Breast epithelium (tissue), 4 donors: ENCODE measurements around the gene FGGY. TPM values are rescaled to one million over a fixed set of nuclear protein-coding genes. Genes with fewer than 3 reads are reported as not detected.

Source experiments
- DNase-seq, 2 donors: peaks; one replicate each; pipeline ENCODE4 v3.0.0-alpha.2; 2019; ENCODE audit warnings: low spot score in 2 of 2
- H3K27ac ChIP-seq, 2 donors: fragments of 200-600 bp; sonication (generic) in 1 of 2; one replicate each; pipeline ENCODE4 v1.5.1; 2016 to 2019; ENCODE audit warnings: mild to moderate bottlenecking in 1 of 2
- H3K27me3 ChIP-seq, 2 donors: fragments of 200-600 bp; sonication (generic) in 1 of 2; one replicate each; pipeline versions ENCODE4 v1.5.1 to v1.6.0; 2017 to 2019; ENCODE audit warnings: control low read depth in 1 of 2, mild to moderate bottlenecking in 1 of 2
- H3K36me3 ChIP-seq: fragments of 200-600 bp; one replicate; pipeline ENCODE4 v1.5.1; 2019
- H3K4me1 ChIP-seq, 2 donors: fragments of 200-600 bp; sonication (generic); one replicate each; pipeline ENCODE4 v1.5.1; 2016 to 2019; ENCODE audit warnings: control low read depth in 1 of 2
- H3K4me3 ChIP-seq, 3 donors: fragments of 200-600 bp; sonication (generic); 1 replicate in 2 of 3; 2 replicates in 1 of 3; pipeline ENCODE4 v1.5.1; 2016 to 2019; ENCODE audit warnings: mild to moderate bottlenecking in 3 of 3, moderate library complexity in 2 of 3
- H3K9me3 ChIP-seq, 2 donors: fragments of 200-600 bp; sonication (generic) in 1 of 2; one replicate each; pipeline ENCODE4 v1.5.1; 2016 to 2019; ENCODE audit warnings: control low read depth in 1 of 2
- POLR2A ChIP-seq: fragments of 450-650 bp; IDR thresholded peaks from one replicate; pipeline ENCODE4 v1.6.1; 2016; ENCODE audit warnings: antibody characterized with exemption, mild to moderate bottlenecking, moderate library complexity
- POLR2AphosphoS5 ChIP-seq, 3 donors: sonication (generic); formaldehyde crosslinking; IDR thresholded peaks; one replicate each; pipeline ENCODE4 v1.6.1; 2017; ENCODE audit warnings: antibody characterized with exemption in 3 of 3
- intact Hi-C: fragments of 100-400 bp; cut with DNase I; formaldehyde crosslinking; loops from one replicate; pipeline ENCODE4 v1.15.1; 2023; ENCODE audit warnings: low total_unique reads
- total RNA-seq, 3 donors: library from RNA; depleted of rRNA; stranded (reverse); fragments of >200 nt; gene quantifications; one replicate each; pipeline ENCODE4 v1.1.0, GENCODE V29; 2016
- TF ChIP-seq, protein P1 (sequence below), 3 donors: fragments of 450-650 bp; IDR thresholded peaks; one replicate each; pipeline ENCODE4 v1.5.1; 2016 to 2017; ENCODE audit warnings: antibody characterized with exemption in 3 of 3, mild to moderate bottlenecking in 3 of 3, moderate library complexity in 3 of 3

The FGGY gene
- total RNA-seq, 3 donors from 2014 or later = 16.2 to 50.3 (median 29.2) TPM

GRCh38 chr1:59473831-59474230 lies 176.9 kb downstream of the FGGY start:
- H3K9me3 ChIP-seq = no peaks in the 10 kb centered on the region
- no peaks in the 10 kb centered on the region for H3K27me3 ChIP-seq
- H3K36me3 ChIP-seq = no peaks in the 10 kb centered on the region
- intact Hi-C loops = no loop called here
- H3K4me3 ChIP-seq = no peak overlapping the region
- H3K27ac ChIP-seq = no peak overlapping the region
- no peak for DNase-seq
- TF ChIP-seq POLR2A (no peak), POLR2AphosphoS5 (IDR thresholded peaks at IDR 0.05) (no peak)
- TF ChIP-seq, protein P1, sequence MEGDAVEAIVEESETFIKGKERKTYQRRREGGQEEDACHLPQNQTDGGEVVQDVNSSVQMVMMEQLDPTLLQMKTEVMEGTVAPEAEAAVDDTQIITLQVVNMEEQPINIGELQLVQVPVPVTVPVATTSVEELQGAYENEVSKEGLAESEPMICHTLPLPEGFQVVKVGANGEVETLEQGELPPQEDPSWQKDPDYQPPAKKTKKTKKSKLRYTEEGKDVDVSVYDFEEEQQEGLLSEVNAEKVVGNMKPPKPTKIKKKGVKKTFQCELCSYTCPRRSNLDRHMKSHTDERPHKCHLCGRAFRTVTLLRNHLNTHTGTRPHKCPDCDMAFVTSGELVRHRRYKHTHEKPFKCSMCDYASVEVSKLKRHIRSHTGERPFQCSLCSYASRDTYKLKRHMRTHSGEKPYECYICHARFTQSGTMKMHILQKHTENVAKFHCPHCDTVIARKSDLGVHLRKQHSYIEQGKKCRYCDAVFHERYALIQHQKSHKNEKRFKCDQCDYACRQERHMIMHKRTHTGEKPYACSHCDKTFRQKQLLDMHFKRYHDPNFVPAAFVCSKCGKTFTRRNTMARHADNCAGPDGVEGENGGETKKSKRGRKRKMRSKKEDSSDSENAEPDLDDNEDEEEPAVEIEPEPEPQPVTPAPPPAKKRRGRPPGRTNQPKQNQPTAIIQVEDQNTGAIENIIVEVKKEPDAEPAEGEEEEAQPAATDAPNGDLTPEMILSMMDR (IDR thresholded peaks at IDR 0.05) = no peak
- no peaks in the 10 kb centered on the region for H3K4me1 ChIP-seq

- Histone ChIP-seq H3K4me3 (no peak overlapping the region), H3K36me3 (no peaks in the 10 kb centered on the region), H3K27me3 (no peaks in the 10 kb centered on the region), H3K4me1 (no peaks in the 10 kb centered on the region), H3K27ac (no peak overlapping the region), H3K9me3 (no peaks in the 10 kb centered on the region)
- no peak for DNase-seq
- intact Hi-C loops = no loop called here
- TF ChIP-seq, protein P1 (IDR thresholded peaks at IDR 0.05) = no peak
- TF ChIP-seq POLR2AphosphoS5 (IDR thresholded peaks at IDR 0.05) (no peak), POLR2A (no peak)
These were observed 177.6 kb downstream of the FGGY start for GRCh38 chr1:59474496-59474895.

- no peak for TF ChIP-seq POLR2AphosphoS5 (IDR thresholded peaks at IDR 0.05)
- TF ChIP-seq, protein P1 (IDR thresholded peaks at IDR 0.05) = no peak
- TF ChIP-seq POLR2A = no peak
- intact Hi-C loops = no loop called here
These were observed 178.8 kb downstream of the FGGY start for GRCh38 chr1:59475737-59476136.

DNA sequence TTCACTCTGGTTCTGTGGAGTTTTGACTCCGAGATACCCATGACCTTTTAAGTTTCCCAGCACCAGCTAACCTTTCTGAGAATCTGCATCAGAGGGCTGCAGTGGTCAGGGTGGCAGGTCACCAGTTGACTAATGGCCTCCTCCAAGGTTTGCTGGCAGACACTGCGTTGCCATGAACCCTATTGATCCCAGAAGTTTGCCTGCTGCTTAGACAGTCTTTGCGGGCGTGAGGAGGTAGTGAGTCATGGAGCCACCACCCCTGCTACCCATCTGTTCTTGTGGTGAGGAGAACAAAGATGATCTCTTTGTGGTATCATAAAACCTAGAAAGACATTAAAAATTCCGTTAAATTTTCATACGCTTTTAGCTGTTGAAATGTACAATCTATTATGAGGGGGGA lies 180.4 kb downstream of the FGGY start:
- intact Hi-C loops = no loop called here
- no peaks in the 10 kb centered on the region for H3K36me3 ChIP-seq
- H3K9me3 ChIP-seq = no peaks in the 10 kb centered on the region
- TF ChIP-seq, protein P1 (IDR thresholded peaks at IDR 0.05) = no peak
- TF ChIP-seq POLR2AphosphoS5 (IDR thresholded peaks at IDR 0.05) (no peak), POLR2A (no peak)
- H3K4me1 ChIP-seq = no peaks in the 10 kb centered on the region
- H3K27me3 ChIP-seq = no peaks in the 10 kb centered on the region
- H3K27ac ChIP-seq = no peak overlapping the region
- DNase-seq = no peak
- H3K4me3 ChIP-seq = no peak overlapping the region

More at GRCh38 chr1:59475737-59476136, 178.8 kb downstream of the FGGY start:
- Histone ChIP-seq H3K27ac (no peak overlapping the region), H3K9me3 (no peaks in the 10 kb centered on the region), H3K4me3 (no peak overlapping the region), H3K4me1 (no peaks in the 10 kb centered on the region), H3K27me3 (no peaks in the 10 kb centered on the region), H3K36me3 (no peaks in the 10 kb centered on the region)
- DNase-seq = no peak

DNA sequence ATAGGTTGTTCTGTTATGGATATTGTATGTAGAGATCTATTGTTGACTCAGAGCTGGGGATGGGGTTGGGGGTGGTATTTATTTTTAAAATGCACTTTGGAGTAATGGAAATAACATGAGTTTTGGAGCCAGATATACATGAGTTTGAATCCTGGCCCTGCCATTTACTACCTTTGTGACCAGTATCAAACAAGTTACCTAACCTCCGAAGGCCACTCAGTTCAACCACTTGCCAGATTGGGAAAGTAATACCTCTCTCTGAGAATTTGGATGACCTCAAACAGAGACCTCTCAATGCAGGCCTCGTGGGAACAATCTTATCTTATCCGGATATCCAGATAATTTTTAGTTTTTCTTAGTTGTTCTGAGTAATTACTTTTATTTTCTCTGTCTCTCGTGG lies 181.0 kb downstream of the FGGY start:
- intact Hi-C loops = no loop called here
- Histone ChIP-seq H3K27me3 (no peaks in the 10 kb centered on the region), H3K9me3 (no peaks in the 10 kb centered on the region), H3K4me3 (no peak overlapping the region), H3K4me1 (no peaks in the 10 kb centered on the region), H3K36me3 (no peaks in the 10 kb centered on the region), H3K27ac (no peak overlapping the region)
- DNase-seq = no peak
- TF ChIP-seq POLR2A (no peak), POLR2AphosphoS5 (IDR thresholded peaks at IDR 0.05) (no peak)
- TF ChIP-seq, protein P1 (IDR thresholded peaks at IDR 0.05) = no peak
